Fibroblast of lung (primary cell): Measurements from ENCODE around the gene AQP11.

Experiments
- CTCF ChIP-seq, 2 donors: IDR thresholded peaks in 1 of 2; conservative IDR thresholded peaks in 1 of 2; 1 replicate in 1 of 2; 2 replicates in 1 of 2; pipeline ENCODE4 v1.5.1; 2011 to 2012; ENCODE audit warnings: low read length in 2 of 2, control low read depth in 1 of 2, inconsistent platforms in 1 of 2, low read depth in 1 of 2, mild to moderate bottlenecking in 1 of 2
- EZH2 ChIP-seq: IDR thresholded peaks from 2 replicates; pipeline ENCODE4 v1.5.1; 2012; ENCODE audit warnings: low read length, control low read depth, mild to moderate bottlenecking; ENCODE audit errors: missing control alignments

GRCh38 chr11:77558380-77558779 is 31.4 kb upstream of the AQP11 start:
- no peak for TF ChIP-seq CTCF (conservative IDR thresholded peaks at IDR 0.05 in 1 of 2, IDR thresholded peaks at IDR 0.05 in 1 of 2; ENCODE audit: low read depth in 1 of 2, low read length in 2 of 2)
- no peak for TF ChIP-seq EZH2
